GM18520 (cell line): ENCODE data around the gene CNTN2.

Source experiments
- ATAC-seq: cut with Tn5 transposase; IDR thresholded peaks from one replicate; pipeline ENCODE4 v1.9.1; 2021; ENCODE audit not compliant: unreplicated experiment

The CNTN2 gene

GRCh38 chr1:205054013-205054412 lies 11.0 kb downstream of the CNTN2 start:
- no peak for ATAC-seq

- no peak for ATAC-seq
Observed at GRCh38 chr1:205056188-205056611, 13.2 kb downstream of the CNTN2 start.

- ATAC-seq: no peak
Observed at GRCh38 chr1:205056956-205057568, 14.1 kb downstream of the CNTN2 start.

GRCh38 chr1:205057808-205058575 lies 15.0 kb downstream of the CNTN2 start:
- no peak for ATAC-seq

GRCh38 chr1:205058853-205059252 lies 15.8 kb downstream of the CNTN2 start:
- no peak for ATAC-seq

- no peak for ATAC-seq
Observed at GRCh38 chr1:205059660-205060059, 16.6 kb downstream of the CNTN2 start.

- no peak for ATAC-seq
Observed at GRCh38 chr1:205060746-205061145, 17.7 kb downstream of the CNTN2 start.

- ATAC-seq: no peak
Observed at GRCh38 chr1:205061227-205061626, 18.2 kb downstream of the CNTN2 start.

GRCh38 chr1:205061665-205062069 lies 18.7 kb downstream of the CNTN2 start:
- ATAC-seq: no peak

GRCh38 chr1:205062319-205062718 lies 19.3 kb downstream of the CNTN2 start:
- ATAC-seq: no peak

GRCh38 chr1:205062895-205063294 lies 19.9 kb downstream of the CNTN2 start:
- no peak for ATAC-seq

- ATAC-seq: no peak
Observed at GRCh38 chr1:205064301-205064700, 21.3 kb downstream of the CNTN2 start.

GRCh38 chr1:205064741-205065316 lies 21.8 kb downstream of the CNTN2 start:
- no peak for ATAC-seq

GRCh38 chr1:205065666-205066065 lies 22.7 kb downstream of the CNTN2 start:
- no peak for ATAC-seq

GRCh38 chr1:205066141-205066818 lies 23.3 kb downstream of the CNTN2 start:
- ATAC-seq: no peak

GRCh38 chr1:205067031-205067430 lies 24.0 kb downstream of the CNTN2 start:
- ATAC-seq: no peak

GRCh38 chr1:205068001-205068400 lies 25.0 kb downstream of the CNTN2 start:
- ATAC-seq: no peak

- no peak for ATAC-seq
Observed at GRCh38 chr1:205068457-205069040, 25.5 kb downstream of the CNTN2 start.

- ATAC-seq: no peak
Observed at GRCh38 chr1:205069371-205070125, 26.5 kb downstream of the CNTN2 start.

GRCh38 chr1:205071028-205071409 lies 28.0 kb downstream of the CNTN2 start:
- ATAC-seq: no peak

GRCh38 chr1:205071801-205072200 lies 28.8 kb downstream of the CNTN2 start:
- ATAC-seq: no peak
